B cell (primary cell): ENCODE data around the gene CDKN1A. TPM values are rescaled to one million over a fixed set of nuclear protein-coding genes. Genes with fewer than 3 reads are reported as not detected.
A peak's percentile ranks its signal among the peaks of the same experiment; 100 is the strongest.

ENCODE experiments used
- ATAC-seq: fragments of 200-7000 bp; cut with Tn5 transposase; one replicate; pipeline ENCODE4 v1.10.0; 2021; ENCODE audit warnings: low read depth, mild to moderate bottlenecking, moderate number of reproducible peaks, moderate library complexity
- CTCF ChIA-PET: fragments of 350-600 bp; sonication (Branson Sonifier 250); formaldehyde crosslinking; loops from one replicate; lab custom pipeline; 2021; ENCODE audit warnings: antibody characterized with exemption, inconsistent platforms; lab: Charles Lee
- POLR2A ChIA-PET: fragments of 350-600 bp; sonication (Branson Sonifier 250); formaldehyde crosslinking; loops from one replicate; lab custom pipeline; 2021; ENCODE audit warnings: antibody characterized with exemption; lab: Charles Lee
- DNase-seq: peaks from one replicate; pipeline ENCODE4 v3.0.0; 2013
- H2AFZ ChIP-seq: 2 replicates; pipeline ENCODE4 v1.6.1; 2012; ENCODE audit warnings: mild to moderate bottlenecking, low read depth, low read length; ENCODE audit not compliant: insufficient read depth, poor library complexity, severe bottlenecking
- H3K27ac ChIP-seq, 2 donors: 1 replicate in 1 of 2; 2 replicates in 1 of 2; pipeline ENCODE4 v1.5.1; 2012 to 2013; ENCODE audit warnings: low read length in 2 of 2, mild to moderate bottlenecking in 2 of 2, moderate library complexity in 1 of 2
- H3K27me3 ChIP-seq, 4 experiments: fragments of 200-600 bp in 1 of 4; sonication (generic) in 1 of 4; replicated peaks in 1 of 4; 1 replicate in 2 of 4; 2 replicates in 2 of 4; pipeline versions ENCODE4 v1.6.1 to v1.7.0; 2013 to 2016; ENCODE audit warnings: low read length in 3 of 4, mild to moderate bottlenecking in 2 of 4, mixed read lengths in 1 of 4, moderate library complexity in 1 of 4; ENCODE audit not compliant: insufficient read depth in 4 of 4, control insufficient read depth in 3 of 4; ENCODE audit errors: control extremely low read depth in 1 of 4
- H3K36me3 ChIP-seq, 2 experiments: replicated peaks in 1 of 2; 1 replicate in 1 of 2; 2 replicates in 1 of 2; pipeline versions ENCODE4 v1.6.1 to v1.7.1; 2013; ENCODE audit warnings: low read length in 1 of 2; ENCODE audit not compliant: insufficient read depth in 2 of 2, control insufficient read depth in 1 of 2; ENCODE audit errors: control extremely low read depth in 1 of 2, extremely low read depth in 1 of 2
- H3K4me1 ChIP-seq, 2 donors: fragments of 200-600 bp in 1 of 2; sonication (generic) in 1 of 2; 1 replicate in 1 of 2; 2 replicates in 1 of 2; pipeline versions ENCODE4 v1.5.1 to v1.6.1; 2013 to 2017; ENCODE audit warnings: low read length in 2 of 2; ENCODE audit not compliant: control insufficient read depth in 2 of 2, insufficient read depth in 2 of 2
- H3K4me2 ChIP-seq: replicated peaks from 2 replicates; pipeline ENCODE3; 2012; ENCODE audit warnings: mild to moderate bottlenecking, low read depth, low read length; ENCODE audit not compliant: poor library complexity, severe bottlenecking
- H3K4me3 ChIP-seq, 5 experiments: fragments of 200-600 bp in 1 of 5; sonication (generic) in 1 of 5; 1 replicate in 3 of 5; 2 replicates in 2 of 5; pipeline versions ENCODE4 v1.5.1 to v1.7.0; 2011 to 2016; ENCODE audit warnings: low read length in 4 of 5, mild to moderate bottlenecking in 4 of 5, low read depth in 2 of 5, control low read depth in 1 of 5, moderate library complexity in 1 of 5; ENCODE audit not compliant: insufficient read depth in 1 of 5; ENCODE audit errors: control extremely low read depth in 1 of 5, extremely low read depth in 1 of 5
- H3K79me2 ChIP-seq: fragments of 200-600 bp; sonication (generic); one replicate; pipeline ENCODE4 v1.6.0; 2016; ENCODE audit warnings: low read length; ENCODE audit not compliant: control insufficient read depth, insufficient read depth
- H3K9ac ChIP-seq: fragments of 200-600 bp; sonication (generic); 2 replicates; pipeline ENCODE4 v1.6.1; 2017; ENCODE audit warnings: mild to moderate bottlenecking, low read length, moderate library complexity
- H3K9me3 ChIP-seq, 3 donors: one replicate each; pipeline versions ENCODE4 v1.6.1 to v1.7.1; 2013; ENCODE audit warnings: low read length in 2 of 3; ENCODE audit not compliant: control insufficient read depth in 2 of 3, insufficient read depth in 1 of 3; ENCODE audit errors: control extremely low read depth in 1 of 3
- H4K20me1 ChIP-seq: 2 replicates; pipeline ENCODE4 v1.6.0; 2012; ENCODE audit warnings: mild to moderate bottlenecking, low read length; ENCODE audit not compliant: insufficient read depth, control insufficient read depth, poor library complexity, severe bottlenecking
- H3K27ac Mint-ChIP-seq: one replicate; pipeline ENCODE4 v1.8.0; 2021; ENCODE audit warnings: mixed read lengths
- H3K27me3 Mint-ChIP-seq: one replicate; pipeline ENCODE4 v1.8.0; 2021; ENCODE audit warnings: mixed read lengths
- H3K4me1 Mint-ChIP-seq: one replicate; pipeline ENCODE4 v1.8.0; 2021; ENCODE audit warnings: mixed read lengths
- H3K4me3 Mint-ChIP-seq: one replicate; pipeline ENCODE4 v1.8.0; 2021; ENCODE audit warnings: mixed read lengths
- H3K9me3 Mint-ChIP-seq: one replicate; pipeline ENCODE4 v1.8.0; 2022; ENCODE audit warnings: mixed read lengths; ENCODE audit not compliant: insufficient read depth
- EZH2 ChIP-seq: IDR thresholded peaks from 2 replicates; pipeline ENCODE4 v1.6.1; 2012; ENCODE audit warnings: borderline replicate concordance, low read depth, mild to moderate bottlenecking, moderate library complexity, low read length; ENCODE audit not compliant: insufficient read depth, poor library complexity, severe bottlenecking
- WGBS: methylation state at CpG from one replicate; pipeline ENCODE4 v1.1.5; 2013; ENCODE audit warnings: missing lambda C conversion rate; ENCODE audit not compliant: insufficient coverage; 5-methylcytosine and 5-hydroxymethylcytosine counted together
- intact Hi-C: fragments of 100-400 bp; cut with micrococcal nuclease; formaldehyde crosslinking; loops from one replicate; pipeline ENCODE4 v1.10.0; 2022
- polyA plus RNA-seq: library from polyadenylated mRNA; depleted of rRNA; stranded (reverse); fragments of >200 nt; gene quantifications from 2 replicates; pipeline ENCODE4 v1.2.3, GENCODE V29; 2012
- total RNA-seq, 2 donors: library from RNA; stranded (reverse); fragments of 120-200 nt in 1 of 2; gene quantifications; 1 replicate in 1 of 2; 2 replicates in 1 of 2; pipeline versions ENCODE4 v1.2.3 to v1.2.4, GENCODE V29; 2013 to 2022
- TF ChIP-seq, protein P1 (sequence below): fragments of 200-600 bp; IDR thresholded peaks from one replicate; pipeline ENCODE4 v1.8.0; 2022; ENCODE audit warnings: antibody characterized with exemption, mild to moderate bottlenecking

CDKN1A gene
- total and polyA plus RNA-seq, 2 donors (not counting 1 experiment from before 2014, with no cell fraction given): 45.5 to 352 TPM

DNA sequence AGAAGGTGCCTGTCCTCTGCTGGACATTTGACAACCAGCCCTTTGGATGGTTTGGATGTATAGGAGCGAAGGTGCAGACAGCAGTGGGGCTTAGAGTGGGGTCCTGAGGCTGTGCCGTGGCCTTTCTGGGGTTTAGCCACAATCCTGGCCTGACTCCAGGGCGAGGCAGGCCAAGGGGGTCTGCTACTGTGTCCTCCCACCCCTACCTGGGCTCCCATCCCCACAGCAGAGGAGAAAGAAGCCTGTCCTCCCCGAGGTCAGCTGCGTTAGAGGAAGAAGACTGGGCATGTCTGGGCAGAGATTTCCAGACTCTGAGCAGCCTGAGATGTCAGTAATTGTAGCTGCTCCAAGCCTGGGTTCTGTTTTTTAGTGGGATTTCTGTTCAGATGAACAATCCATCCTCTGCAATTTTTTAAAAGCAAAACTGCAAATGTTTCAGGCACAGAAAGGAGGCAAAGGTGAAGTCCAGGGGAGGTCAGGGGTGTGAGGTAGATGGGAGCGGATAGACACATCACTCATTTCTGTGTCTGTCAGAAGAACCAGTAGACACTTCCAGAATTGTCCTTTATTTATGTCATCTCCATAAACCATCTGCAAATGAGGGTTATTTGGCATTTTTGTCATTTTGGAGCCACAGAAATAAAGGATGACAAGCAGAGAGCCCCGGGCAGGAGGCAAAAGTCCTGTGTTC, 1.3 kb upstream of the CDKN1A start:
- no peak for DNase-seq
- peak overlapping the region; percentile 88 for H3K27ac Mint-ChIP-seq
- Histone ChIP-seq H3K36me3 (no peaks in the 10 kb centered on the region), H3K27ac (no peak overlapping the region), H3K9me3 (no peaks in the 10 kb centered on the region), H3K4me2 (no peak overlapping the region), H3K79me2 (peaks cover 8% of the 10 kb centered on the region), H3K4me3 (no peak overlapping the region), H4K20me1 (peaks cover 16% of the 10 kb centered on the region), H3K27me3 (no peaks in the 10 kb centered on the region), H3K9ac (no peak overlapping the region), H3K4me1 (peaks cover 21 to 34% of the 10 kb centered on the region in 2 donors), H2AFZ (peak overlapping the region; percentile 17)
- TF ChIP-seq, protein P1, sequence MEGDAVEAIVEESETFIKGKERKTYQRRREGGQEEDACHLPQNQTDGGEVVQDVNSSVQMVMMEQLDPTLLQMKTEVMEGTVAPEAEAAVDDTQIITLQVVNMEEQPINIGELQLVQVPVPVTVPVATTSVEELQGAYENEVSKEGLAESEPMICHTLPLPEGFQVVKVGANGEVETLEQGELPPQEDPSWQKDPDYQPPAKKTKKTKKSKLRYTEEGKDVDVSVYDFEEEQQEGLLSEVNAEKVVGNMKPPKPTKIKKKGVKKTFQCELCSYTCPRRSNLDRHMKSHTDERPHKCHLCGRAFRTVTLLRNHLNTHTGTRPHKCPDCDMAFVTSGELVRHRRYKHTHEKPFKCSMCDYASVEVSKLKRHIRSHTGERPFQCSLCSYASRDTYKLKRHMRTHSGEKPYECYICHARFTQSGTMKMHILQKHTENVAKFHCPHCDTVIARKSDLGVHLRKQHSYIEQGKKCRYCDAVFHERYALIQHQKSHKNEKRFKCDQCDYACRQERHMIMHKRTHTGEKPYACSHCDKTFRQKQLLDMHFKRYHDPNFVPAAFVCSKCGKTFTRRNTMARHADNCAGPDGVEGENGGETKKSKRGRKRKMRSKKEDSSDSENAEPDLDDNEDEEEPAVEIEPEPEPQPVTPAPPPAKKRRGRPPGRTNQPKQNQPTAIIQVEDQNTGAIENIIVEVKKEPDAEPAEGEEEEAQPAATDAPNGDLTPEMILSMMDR: no peak
- no peak for TF ChIP-seq EZH2
- POLR2A ChIA-PET: interaction anchor here (0.8 kb wide), 1 partner anchor 13 kb away, joined by 3 read pairs; no protein-coding TSS in a partner anchor
- CTCF ChIA-PET: interaction anchor here (0.7 to 2.0 kb wide), 4 partner anchors 54 to 82 kb away, joined by 3 to 6 read pairs (median 4); no protein-coding TSS in a partner anchor
- no peaks in the 10 kb centered on the region for H3K27me3 Mint-ChIP-seq
- intact Hi-C loops: loop anchor here (5.0 kb wide), 1 partner anchor 235 kb away; the partner anchor contains the start of genes KCTD20 and PXT1
- H3K4me3 Mint-ChIP-seq: peak overlapping the region; percentile 99
- no peaks in the 10 kb centered on the region for H3K9me3 Mint-ChIP-seq
- no peak for ATAC-seq
- peaks cover 27% of the 10 kb centered on the region for H3K4me1 Mint-ChIP-seq
- 84% methylated on average over 4 of the region's 7 CpGs for WGBS
